OCI-LY7 (cell line): ENCODE results near the gene ATP1B1. TPM values are rescaled to one million over a fixed set of nuclear protein-coding genes. Genes with fewer than 3 reads are reported as not detected.

ENCODE experiments used
- BruUV-seq: library from RNA; stranded (reverse); fragments of 400-500 nt; replicated peaks from 2 replicates; lab custom pipeline; 2021; lab: Mats Ljungman, UMichigan
- CTCF ChIA-PET: fragments of 300-600 bp; sonication (Branson Sonifier 250); formaldehyde crosslinking; loops from one replicate; lab custom pipeline; 2022; ENCODE audit warnings: antibody characterized with exemption; ENCODE audit not compliant: unreplicated experiment; lab: Charles Lee
- POLR2A ChIA-PET: fragments of 300-600 bp; sonication (Branson Sonifier 250); formaldehyde crosslinking; loops from one replicate; lab custom pipeline; 2022; ENCODE audit warnings: antibody characterized with exemption; lab: Charles Lee
- DNase-seq: peaks from one replicate; pipeline ENCODE4 v3.0.0-alpha.2; 2015; ENCODE audit warnings: low spot score
- H2AFZ ChIP-seq: fragments of 200-600 bp; sonication (generic), shearing (Covaris generic); 2 replicates; pipeline ENCODE4 v1.6.1; 2014; ENCODE audit warnings: mild to moderate bottlenecking, antibody characterized with exemption, low read length, moderate library complexity
- H3K27ac ChIP-seq: fragments of 200-600 bp; sonication (generic); 2 replicates; pipeline ENCODE4 v1.5.1; 2014; ENCODE audit warnings: mixed run types, low read depth, mild to moderate bottlenecking, moderate library complexity, low read length, inconsistent platforms; ENCODE audit not compliant: poor library complexity, severe bottlenecking
- H3K36me3 ChIP-seq: fragments of 200-600 bp; sonication (generic); 2 replicates; pipeline ENCODE4 v1.6.1; 2014; ENCODE audit warnings: mild to moderate bottlenecking, antibody characterized with exemption, low read length, moderate library complexity, mixed read lengths; ENCODE audit not compliant: insufficient read depth
- H3K4me1 ChIP-seq: fragments of 200-600 bp; sonication (generic); 2 replicates; pipeline ENCODE4 v1.5.1; 2014; ENCODE audit warnings: mild to moderate bottlenecking, low read length; ENCODE audit not compliant: insufficient read depth, poor library complexity, severe bottlenecking
- H3K4me2 ChIP-seq: fragments of 200-600 bp; sonication (generic); 2 replicates; pipeline ENCODE4 v1.6.1; 2014; ENCODE audit warnings: mild to moderate bottlenecking, low read length
- H3K4me3 ChIP-seq: fragments of 200-600 bp; sonication (generic); 2 replicates; pipeline ENCODE4 v1.5.1; 2014; ENCODE audit warnings: mild to moderate bottlenecking, low read depth, low read length; ENCODE audit not compliant: poor library complexity, severe bottlenecking
- H3K79me2 ChIP-seq: fragments of 200-600 bp; sonication (generic); 2 replicates; pipeline ENCODE4 v1.6.1; 2016; ENCODE audit warnings: low read depth, mild to moderate bottlenecking, low read length, moderate library complexity, mixed read lengths; ENCODE audit not compliant: insufficient read depth
- H3K9me2 ChIP-seq: fragments of 200-600 bp; sonication (generic); 2 replicates; pipeline ENCODE4 v1.6.1; 2016; ENCODE audit warnings: mild to moderate bottlenecking, low read length, mixed read lengths; ENCODE audit not compliant: insufficient read depth
- H3K9me3 ChIP-seq: fragments of 200-600 bp; sonication (generic); 2 replicates; pipeline ENCODE4 v1.6.1; 2014; ENCODE audit warnings: mild to moderate bottlenecking, mixed run types, low read length, mixed read lengths
- H4K20me1 ChIP-seq: fragments of 200-600 bp; sonication (generic); 2 replicates; pipeline ENCODE4 v1.6.1; 2014; ENCODE audit warnings: mild to moderate bottlenecking, antibody characterized with exemption, low read length, moderate library complexity, mixed read lengths; ENCODE audit not compliant: insufficient read depth
- CTCF ChIP-seq: fragments of 200-600 bp; sonication (generic); conservative IDR thresholded peaks from 2 replicates; pipeline ENCODE4 v1.5.1; 2014; ENCODE audit warnings: mild to moderate bottlenecking, antibody characterized with exemption, low read length, moderate library complexity, mixed read lengths
- EZH2phosphoT487 ChIP-seq: fragments of 200-600 bp; sonication (generic); IDR thresholded peaks from 2 replicates; pipeline ENCODE4 v1.6.1; 2018; ENCODE audit warnings: low read depth, borderline replicate concordance, mild to moderate bottlenecking, mixed run types, antibody characterized with exemption, low read length, moderate library complexity, mixed read lengths
- intact Hi-C: fragments of 100-400 bp; cut with micrococcal nuclease; formaldehyde crosslinking; loops from one replicate; pipeline ENCODE4 v1.10.0; 2022; ENCODE audit not compliant: unreplicated experiment
- total RNA-seq, 2 experiments: library from RNA; depleted of rRNA in 1 of 2; stranded (reverse); fragments of >200 nt in 1 of 2; shearing (Covaris generic) in 1 of 2; gene quantifications; 2 replicates each; pipeline ENCODE4 v1.2.3, GENCODE V29; 2014 to 2022

The ATP1B1 gene
- total RNA-seq, 2 experiments from 2014 or later: 17.5 to 22.5 TPM

DNA sequence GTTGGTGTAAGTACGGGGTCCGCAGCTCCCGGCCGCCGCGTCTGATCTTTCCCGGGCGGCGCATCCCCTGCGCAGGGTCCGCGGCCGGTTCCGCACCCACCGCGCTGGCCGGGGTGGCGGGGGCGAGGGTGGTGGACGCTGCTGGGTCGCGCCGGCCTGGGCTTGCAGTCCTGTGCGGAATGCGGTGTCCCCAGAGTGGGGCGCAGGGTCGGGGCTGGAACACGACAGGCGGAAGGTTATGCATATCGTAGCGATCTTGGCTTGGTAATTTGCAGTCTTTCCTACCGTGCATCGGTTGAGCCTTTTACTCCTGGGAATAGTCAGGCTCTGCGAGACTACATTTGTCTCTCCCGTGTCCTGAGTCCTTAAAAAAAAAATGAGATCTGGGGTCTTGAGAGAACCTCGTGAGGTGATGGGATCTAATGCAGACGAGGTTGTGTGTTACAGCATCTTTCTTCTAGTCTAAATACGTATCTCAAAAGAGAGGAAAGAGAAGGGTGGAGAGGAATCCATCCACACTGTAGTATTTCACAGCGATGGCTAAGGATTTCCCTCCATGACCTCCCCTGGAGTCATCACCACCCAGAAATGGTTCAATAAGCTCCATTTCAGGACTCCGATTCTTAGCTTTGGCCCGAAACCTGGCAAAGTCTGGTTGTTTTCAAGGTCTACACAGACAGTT is 572 bp downstream of the ATP1B1 start:
- no peaks in the 10 kb centered on the region for H4K20me1 ChIP-seq
- H2AFZ ChIP-seq: peak overlapping the region; percentile 70
- DNase-seq: peak; percentile 49
- BruUV-seq: no TSS peak
- no peak for TF ChIP-seq CTCF
- no peak for TF ChIP-seq EZH2phosphoT487
- H3K36me3 ChIP-seq: peaks cover 11% of the 10 kb centered on the region
- intact Hi-C loops: loop anchor here (2.0 to 5.0 kb wide), 6 partner anchors 240 to 1425 kb away; partner anchors contain the start of genes BLZF1, GORAB, METTL18 and NME7
- peak overlapping the region; percentile 93 for H3K4me2 ChIP-seq
- peaks cover 42% of the 10 kb centered on the region for H3K4me1 ChIP-seq
- H3K27ac ChIP-seq: peak overlapping the region; percentile 91
- peak overlapping the region; percentile 94 for H3K4me3 ChIP-seq
- H3K9me2 ChIP-seq: no peaks in the 10 kb centered on the region
- ChIA-PET POLR2A (interaction anchor here (0.6 to 4.9 kb wide), 4 partner anchors 13 to 1189 kb away, joined by 3 to 17 read pairs (median 4); partner anchors contain the start of gene BLZF1), CTCF (interaction anchor here (0.6 kb wide), 2 partner anchors 38 to 714 kb away, joined by 3 read pairs; no protein-coding TSS in a partner anchor)
- H3K9me3 ChIP-seq: no peaks in the 10 kb centered on the region
- peaks cover 51% of the 10 kb centered on the region for H3K79me2 ChIP-seq

DNA sequence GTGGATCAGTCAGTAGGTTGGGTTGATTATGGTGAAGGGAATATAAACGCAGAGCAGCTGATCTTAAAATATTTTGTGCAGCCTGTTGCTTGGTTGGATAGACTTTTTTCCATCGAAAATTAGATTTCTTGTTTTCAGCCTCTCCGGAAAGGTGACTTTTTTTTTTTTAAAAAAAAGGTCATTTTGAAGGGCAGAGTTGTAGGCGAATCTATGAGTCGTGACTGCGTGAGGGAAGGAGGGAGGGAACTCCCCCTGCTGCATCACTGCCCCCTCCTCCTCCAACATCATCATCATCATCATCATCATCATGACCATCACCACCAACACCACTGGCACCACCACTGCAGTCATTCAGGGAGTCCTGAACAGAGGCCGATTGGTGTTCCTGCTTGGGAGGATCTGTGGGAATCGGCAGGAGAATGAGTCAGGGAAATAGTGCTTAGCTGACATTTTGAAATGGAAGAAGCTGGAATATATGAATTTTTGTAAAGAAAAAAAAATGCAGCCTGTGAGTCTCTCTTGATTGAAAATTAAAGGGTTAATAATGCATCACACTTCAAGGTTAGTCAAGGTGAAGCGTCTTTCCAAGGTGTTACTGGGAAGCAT is 1.2 kb downstream of the ATP1B1 start:
- TSS peak; percentile 38 for BruUV-seq
- peaks cover 49% of the 10 kb centered on the region for H3K4me1 ChIP-seq
- peaks cover 18% of the 10 kb centered on the region for H3K36me3 ChIP-seq
- H3K27ac ChIP-seq: peak overlapping the region; percentile 91
- H3K9me2 ChIP-seq: no peaks in the 10 kb centered on the region
- peaks cover 51% of the 10 kb centered on the region for H3K79me2 ChIP-seq
- H3K9me3 ChIP-seq: no peaks in the 10 kb centered on the region
- TF ChIP-seq CTCF (no peak), EZH2phosphoT487 (no peak)
- DNase-seq: peak; percentile 48
- intact Hi-C loops: loop anchor here (2.0 to 5.0 kb wide), 6 partner anchors 240 to 1425 kb away; partner anchors contain the start of genes BLZF1, GORAB, METTL18 and NME7
- H3K4me3 ChIP-seq: peak overlapping the region; percentile 94
- H4K20me1 ChIP-seq: no peaks in the 10 kb centered on the region
- H2AFZ ChIP-seq: peak overlapping the region; percentile 70; the same call in 1 of the 2 replicates
- peak overlapping the region; percentile 93 for H3K4me2 ChIP-seq
- ChIA-PET CTCF (interaction anchor here (0.6 to 1.3 kb wide), 3 partner anchors 11 to 715 kb away, joined by 3 read pairs; no protein-coding TSS in a partner anchor), POLR2A (interaction anchor here (0.6 to 4.9 kb wide), 6 partner anchors 12 to 1479 kb away, joined by 3 to 17 read pairs (median 4); partner anchors contain the start of gene BLZF1)
